Endothelial cell (in vitro differentiated cells): ENCODE data around the gene G3BP2. TPM values are rescaled to one million over a fixed set of nuclear protein-coding genes. Genes with fewer than 3 reads are reported as not detected.
"Not testable (repeated sequence)": the region's sequence is repeated elsewhere in the genome, so short reads cannot be mapped to it uniquely, and the experiment has no call there.

Experiments
- DNase-seq: peaks from one replicate; pipeline ENCODE4 v3.0.0; 2021; ENCODE audit warnings: low spot score
- H3K27ac Mint-ChIP-seq: one replicate; pipeline ENCODE4 v1.8.0; 2021; ENCODE audit warnings: mixed read lengths, inconsistent platforms; ENCODE audit not compliant: unreplicated experiment
- H3K27me3 Mint-ChIP-seq: one replicate; pipeline ENCODE4 v1.8.0; 2021; ENCODE audit warnings: mild to moderate bottlenecking, moderate library complexity, mixed read lengths, inconsistent platforms; ENCODE audit not compliant: unreplicated experiment
- H3K36me3 Mint-ChIP-seq: one replicate; pipeline ENCODE4 v1.8.0; 2021; ENCODE audit warnings: mild to moderate bottlenecking, low read depth, mixed read lengths, inconsistent platforms; ENCODE audit not compliant: unreplicated experiment
- H3K4me1 Mint-ChIP-seq: one replicate; pipeline ENCODE4 v1.8.0; 2021; ENCODE audit warnings: mild to moderate bottlenecking, mixed read lengths, inconsistent platforms; ENCODE audit not compliant: unreplicated experiment
- H3K4me3 Mint-ChIP-seq: one replicate; pipeline ENCODE4 v1.8.0; 2021; ENCODE audit warnings: mild to moderate bottlenecking, mixed read lengths, inconsistent platforms; ENCODE audit not compliant: unreplicated experiment
- H3K9me3 Mint-ChIP-seq: one replicate; pipeline ENCODE4 v1.8.0; 2021; ENCODE audit warnings: mixed read lengths, inconsistent platforms; ENCODE audit not compliant: unreplicated experiment
- total RNA-seq: library from RNA; stranded (reverse); fragmentation: NEBNext Ultra II Directional; extraction: Animal tissue kit (Norgen Biotek cat#: 25700); gene quantifications from one replicate; pipeline ENCODE4 v1.2.1, GENCODE V29; 2021; ENCODE audit not compliant: unreplicated experiment
- TF ChIP-seq, protein P1 (sequence below): fragments of 200-600 bp; sonication (generic); IDR thresholded peaks from one replicate; pipeline ENCODE4 v1.5.0; 2021; ENCODE audit warnings: antibody characterized with exemption; ENCODE audit not compliant: unreplicated experiment

Gene G3BP2
- total RNA-seq, 1 donor from 2014 or later: 209 TPM

DNA sequence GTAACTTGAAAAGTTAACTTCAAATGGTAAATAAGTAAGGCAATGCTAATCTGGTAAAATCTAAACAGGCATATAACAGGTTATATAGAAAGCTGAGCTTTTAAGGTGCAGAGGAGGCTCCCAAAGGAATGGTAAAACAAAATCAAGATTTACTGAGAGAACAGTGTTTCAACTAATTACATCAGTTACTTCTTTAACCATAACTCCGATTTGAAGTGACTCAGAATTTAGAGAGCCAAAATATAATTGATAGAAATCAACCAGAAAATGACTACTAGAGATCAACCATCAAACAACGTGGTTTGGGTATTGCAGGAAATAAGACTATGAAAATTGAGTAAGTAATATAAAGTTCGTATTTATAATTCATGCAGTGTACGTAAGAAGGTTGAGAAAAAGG is 6.9 kb downstream of the G3BP2 start:
- H3K9me3 Mint-ChIP-seq: no peaks in the 10 kb centered on the region
- TF ChIP-seq, protein P1, sequence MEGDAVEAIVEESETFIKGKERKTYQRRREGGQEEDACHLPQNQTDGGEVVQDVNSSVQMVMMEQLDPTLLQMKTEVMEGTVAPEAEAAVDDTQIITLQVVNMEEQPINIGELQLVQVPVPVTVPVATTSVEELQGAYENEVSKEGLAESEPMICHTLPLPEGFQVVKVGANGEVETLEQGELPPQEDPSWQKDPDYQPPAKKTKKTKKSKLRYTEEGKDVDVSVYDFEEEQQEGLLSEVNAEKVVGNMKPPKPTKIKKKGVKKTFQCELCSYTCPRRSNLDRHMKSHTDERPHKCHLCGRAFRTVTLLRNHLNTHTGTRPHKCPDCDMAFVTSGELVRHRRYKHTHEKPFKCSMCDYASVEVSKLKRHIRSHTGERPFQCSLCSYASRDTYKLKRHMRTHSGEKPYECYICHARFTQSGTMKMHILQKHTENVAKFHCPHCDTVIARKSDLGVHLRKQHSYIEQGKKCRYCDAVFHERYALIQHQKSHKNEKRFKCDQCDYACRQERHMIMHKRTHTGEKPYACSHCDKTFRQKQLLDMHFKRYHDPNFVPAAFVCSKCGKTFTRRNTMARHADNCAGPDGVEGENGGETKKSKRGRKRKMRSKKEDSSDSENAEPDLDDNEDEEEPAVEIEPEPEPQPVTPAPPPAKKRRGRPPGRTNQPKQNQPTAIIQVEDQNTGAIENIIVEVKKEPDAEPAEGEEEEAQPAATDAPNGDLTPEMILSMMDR: no peak
- peaks cover 4% of the 10 kb centered on the region for H3K27me3 Mint-ChIP-seq
- H3K4me1 Mint-ChIP-seq: peaks cover 28% of the 10 kb centered on the region
- no peak overlapping the region for H3K27ac Mint-ChIP-seq
- no peak for DNase-seq
- H3K36me3 Mint-ChIP-seq: peaks cover 4% of the 10 kb centered on the region
- no peak overlapping the region for H3K4me3 Mint-ChIP-seq

DNA sequence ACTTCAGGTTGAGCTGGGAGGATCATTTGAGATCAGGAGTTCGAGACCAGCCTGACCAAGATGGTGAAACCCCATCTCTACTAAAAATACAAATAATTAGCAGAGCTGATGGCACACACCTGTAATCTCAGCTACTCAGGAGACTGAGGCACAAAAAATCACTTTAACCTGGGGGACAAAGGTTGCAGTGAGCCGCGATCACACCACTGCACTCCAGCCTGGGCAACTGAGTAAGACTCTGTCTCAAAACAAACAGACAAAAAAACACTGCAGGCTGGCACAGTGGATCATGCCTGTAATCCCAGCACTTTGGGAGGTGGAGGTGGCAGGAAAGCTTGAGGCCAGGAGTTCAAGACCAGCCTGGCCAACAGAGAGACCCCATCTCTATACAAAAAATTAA is 8.6 kb downstream of the G3BP2 start:
- not testable (repeated sequence) for H3K9me3 Mint-ChIP-seq, H3K4me3 Mint-ChIP-seq, DNase-seq, H3K27ac Mint-ChIP-seq, H3K36me3 Mint-ChIP-seq, H3K27me3 Mint-ChIP-seq
- H3K4me1 Mint-ChIP-seq: peaks cover 21% of the 10 kb centered on the region

DNA sequence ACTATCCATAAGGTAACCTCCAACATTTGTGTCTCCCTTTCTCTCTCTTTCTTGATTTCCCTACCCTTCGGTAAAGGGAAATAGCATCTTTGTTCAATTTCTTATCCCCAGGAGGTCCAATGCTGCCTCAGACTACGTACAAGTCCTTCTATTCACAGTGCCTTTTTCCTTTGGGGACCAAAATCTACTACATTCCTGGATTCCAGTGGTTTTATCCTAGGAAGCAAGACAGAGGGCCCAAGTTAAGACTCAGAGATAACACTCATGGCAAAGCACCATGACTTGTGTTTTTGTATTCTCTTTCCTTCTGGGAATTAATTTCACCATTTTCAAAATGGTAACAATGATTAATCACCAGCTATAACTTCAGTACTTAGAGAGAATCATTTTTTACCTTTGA is 10.6 kb downstream of the G3BP2 start:
- Mint-ChIP-seq H3K9me3 (no peaks in the 10 kb centered on the region), H3K36me3 (peaks cover 15% of the 10 kb centered on the region), H3K27me3 (no peaks in the 10 kb centered on the region), H3K4me3 (no peak overlapping the region), H3K27ac (no peak overlapping the region), H3K4me1 (peaks cover 6% of the 10 kb centered on the region)
- no peak for DNase-seq
- TF ChIP-seq, protein P1: no peak

- Mint-ChIP-seq H3K4me1 (no peaks in the 10 kb centered on the region), H3K9me3 (no peaks in the 10 kb centered on the region), H3K36me3 (peaks cover 15% of the 10 kb centered on the region), H3K4me3 (no peak overlapping the region), H3K27ac (no peak overlapping the region), H3K27me3 (no peaks in the 10 kb centered on the region)
- TF ChIP-seq, protein P1: no peak
- DNase-seq: no peak
Measured at GRCh38 chr4:75660491-75660890, 12.7 kb downstream of the G3BP2 start.

- no peak overlapping the region for H3K4me3 Mint-ChIP-seq
- DNase-seq: no peak
- H3K36me3 Mint-ChIP-seq: peaks cover 19% of the 10 kb centered on the region
- TF ChIP-seq, protein P1: no peak
- no peaks in the 10 kb centered on the region for H3K27me3 Mint-ChIP-seq
- no peaks in the 10 kb centered on the region for H3K4me1 Mint-ChIP-seq
- H3K27ac Mint-ChIP-seq: no peak overlapping the region
- H3K9me3 Mint-ChIP-seq: no peaks in the 10 kb centered on the region
Measured at GRCh38 chr4:75659512-75660031, 13.6 kb downstream of the G3BP2 start.
